GM19035 (cell line): ENCODE measurements around the gene SURF2.

ENCODE experiments used
- ATAC-seq: cut with Tn5 transposase; IDR thresholded peaks from one replicate; pipeline ENCODE4 v1.9.1; 2021; ENCODE audit not compliant: unreplicated experiment

Gene SURF2

DNA sequence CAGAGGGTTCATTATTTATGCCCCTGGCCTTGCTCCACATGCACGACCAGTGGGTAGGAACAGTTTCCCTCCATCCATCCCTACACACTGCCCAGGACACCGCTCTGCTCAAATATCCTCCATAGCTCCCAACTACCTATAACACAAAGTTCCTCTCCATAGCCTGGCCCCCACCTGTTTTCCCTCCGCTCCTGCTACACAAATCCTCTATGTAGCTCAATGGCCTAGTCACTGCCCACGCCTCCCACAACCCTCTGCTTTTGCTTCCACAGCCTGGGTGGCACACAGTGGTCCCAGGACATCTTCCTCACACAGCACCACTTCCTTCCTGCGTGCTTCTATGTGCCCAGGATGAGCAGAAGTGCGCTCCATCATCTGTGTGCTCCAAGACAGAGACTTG is 41.0 kb downstream of the SURF2 start:
- no peak for ATAC-seq

DNA sequence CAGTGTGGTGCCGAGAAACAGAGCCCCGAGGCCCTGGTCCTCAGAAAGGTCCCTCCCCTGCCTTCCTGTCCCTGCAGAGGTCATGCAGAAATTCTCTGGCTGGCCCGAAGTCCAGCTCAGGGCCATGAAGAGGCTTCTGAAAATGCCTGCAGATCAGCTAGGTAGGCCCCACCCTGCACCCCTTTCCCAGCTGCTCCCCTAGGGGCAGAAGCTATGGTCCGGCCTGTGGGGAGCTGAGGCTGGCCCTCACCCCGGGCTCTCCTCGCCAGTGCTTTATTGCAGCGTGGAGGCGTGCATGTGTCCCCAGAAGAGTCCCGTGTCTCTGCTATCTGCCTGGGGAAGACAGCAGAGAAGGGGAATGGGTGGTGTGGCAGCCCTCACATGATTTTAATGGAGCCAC is 41.5 kb downstream of the SURF2 start:
- ATAC-seq = no peak

DNA sequence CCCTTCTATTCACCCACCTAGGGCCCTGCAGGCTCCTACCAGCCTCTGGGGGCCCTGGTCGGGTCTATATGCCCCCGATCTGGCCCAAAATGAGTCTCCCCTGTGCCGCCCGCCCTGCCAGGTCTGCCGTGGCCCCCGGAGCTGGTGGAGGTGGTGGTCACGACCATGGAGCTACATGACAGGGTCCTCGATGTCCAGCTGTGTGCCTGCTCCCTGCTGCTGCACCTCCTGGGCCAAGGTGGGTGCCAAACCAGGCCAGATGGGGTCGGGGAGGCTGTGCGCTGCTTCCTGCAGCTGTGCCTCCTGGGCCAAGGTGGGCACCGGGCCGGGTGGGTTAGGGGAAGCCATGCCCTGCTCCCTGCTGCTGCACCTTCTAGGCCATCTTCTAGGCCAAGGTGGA is 43.9 kb downstream of the SURF2 start:
- ATAC-seq = no peak

DNA sequence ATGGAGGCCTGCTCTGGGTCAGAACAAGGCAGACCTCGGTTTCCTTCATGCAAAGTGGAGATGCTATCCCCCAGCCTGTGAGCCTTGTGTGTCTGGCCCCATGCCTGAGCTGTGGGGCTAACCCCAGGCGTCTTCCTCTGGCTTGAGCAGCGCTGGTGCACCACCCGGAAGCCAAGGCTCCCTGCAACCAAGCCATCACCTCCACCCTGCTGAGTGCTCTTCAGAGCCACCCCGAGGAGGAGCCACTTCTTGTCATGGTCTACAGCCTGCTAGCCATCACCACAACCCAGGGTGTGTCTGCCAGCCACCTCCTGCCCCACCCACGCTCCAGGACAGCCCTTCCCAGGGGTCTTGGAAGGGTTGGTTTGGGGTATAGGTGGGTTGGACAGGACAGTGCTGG is 45.2 kb downstream of the SURF2 start:
- no peak for ATAC-seq

DNA sequence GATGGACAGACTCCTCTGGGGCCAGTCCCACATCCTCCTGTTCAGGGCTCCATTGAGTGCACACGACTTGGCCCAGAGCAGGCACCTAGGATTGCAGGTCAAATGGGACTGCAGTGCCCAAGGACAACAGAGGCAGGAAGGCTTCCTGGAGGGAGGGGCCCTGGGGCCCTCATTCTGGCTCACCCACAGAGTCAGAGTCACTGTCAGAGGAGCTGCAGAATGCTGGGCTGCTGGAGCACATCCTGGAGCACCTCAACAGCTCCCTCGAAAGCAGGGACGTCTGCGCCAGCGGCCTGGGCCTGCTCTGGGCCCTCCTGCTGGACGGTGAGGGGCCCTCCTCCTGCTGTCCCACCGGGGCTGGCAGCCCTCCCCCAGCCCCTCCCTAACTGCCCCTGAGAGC is 46.3 kb downstream of the SURF2 start:
- no peak for ATAC-seq

DNA sequence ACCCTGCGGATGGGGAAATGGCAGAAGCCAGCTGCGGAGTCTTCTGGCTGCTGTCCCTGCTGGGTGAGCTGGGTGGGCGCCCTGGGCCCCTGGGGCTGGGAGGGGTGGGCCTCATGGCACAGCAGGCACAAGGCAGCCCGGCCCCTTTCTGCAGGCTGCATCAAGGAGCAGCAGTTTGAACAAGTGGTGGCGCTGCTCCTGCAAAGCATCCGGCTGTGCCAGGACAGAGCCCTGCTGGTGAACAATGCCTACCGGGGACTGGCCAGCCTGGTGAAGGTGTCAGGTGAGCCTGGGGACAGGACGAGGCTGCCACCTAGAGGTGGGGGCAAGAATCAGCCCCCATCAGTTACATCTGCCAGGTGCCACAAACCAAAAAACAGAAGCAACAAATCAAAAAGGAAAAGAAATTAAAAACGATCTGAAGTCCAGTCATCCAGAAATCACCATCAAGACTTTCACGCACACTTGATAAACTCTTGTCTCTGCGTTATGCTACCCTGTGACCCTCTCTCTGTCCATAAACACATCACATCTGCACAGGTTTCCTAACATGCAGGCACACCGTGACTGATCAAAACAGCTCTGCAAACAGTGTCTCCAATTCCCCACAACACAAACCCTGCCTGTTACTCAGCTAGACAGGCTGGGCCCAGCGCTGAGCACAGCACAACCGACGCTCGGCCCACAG is 47.6 kb downstream of the SURF2 start:
- ATAC-seq = no peak

DNA sequence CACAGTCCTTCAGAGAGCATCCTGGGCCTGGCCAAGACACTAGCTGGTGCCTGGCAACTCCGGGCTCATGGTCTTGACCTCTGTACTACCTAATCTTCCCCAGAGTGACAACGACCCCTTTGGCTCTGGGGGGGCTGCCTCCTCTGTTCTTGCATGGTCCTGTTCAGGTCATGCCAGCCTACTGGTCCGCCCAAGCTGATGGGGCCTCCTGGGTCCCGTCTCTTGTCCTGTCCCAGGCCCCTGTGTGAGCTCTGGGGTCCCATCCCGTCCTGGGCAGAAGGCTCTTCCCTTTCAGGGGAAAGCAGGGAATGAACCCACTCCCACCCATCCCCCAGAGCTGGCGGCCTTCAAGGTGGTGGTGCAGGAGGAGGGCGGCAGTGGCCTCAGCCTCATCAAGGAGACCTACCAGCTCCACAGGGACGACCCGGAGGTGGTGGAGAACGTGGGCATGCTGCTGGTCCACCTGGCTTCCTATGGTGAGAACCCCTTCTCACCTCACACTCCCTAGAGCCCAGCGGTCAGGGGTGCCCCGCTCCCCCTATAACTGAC is 48.2 kb downstream of the SURF2 start:
- no peak for ATAC-seq

DNA sequence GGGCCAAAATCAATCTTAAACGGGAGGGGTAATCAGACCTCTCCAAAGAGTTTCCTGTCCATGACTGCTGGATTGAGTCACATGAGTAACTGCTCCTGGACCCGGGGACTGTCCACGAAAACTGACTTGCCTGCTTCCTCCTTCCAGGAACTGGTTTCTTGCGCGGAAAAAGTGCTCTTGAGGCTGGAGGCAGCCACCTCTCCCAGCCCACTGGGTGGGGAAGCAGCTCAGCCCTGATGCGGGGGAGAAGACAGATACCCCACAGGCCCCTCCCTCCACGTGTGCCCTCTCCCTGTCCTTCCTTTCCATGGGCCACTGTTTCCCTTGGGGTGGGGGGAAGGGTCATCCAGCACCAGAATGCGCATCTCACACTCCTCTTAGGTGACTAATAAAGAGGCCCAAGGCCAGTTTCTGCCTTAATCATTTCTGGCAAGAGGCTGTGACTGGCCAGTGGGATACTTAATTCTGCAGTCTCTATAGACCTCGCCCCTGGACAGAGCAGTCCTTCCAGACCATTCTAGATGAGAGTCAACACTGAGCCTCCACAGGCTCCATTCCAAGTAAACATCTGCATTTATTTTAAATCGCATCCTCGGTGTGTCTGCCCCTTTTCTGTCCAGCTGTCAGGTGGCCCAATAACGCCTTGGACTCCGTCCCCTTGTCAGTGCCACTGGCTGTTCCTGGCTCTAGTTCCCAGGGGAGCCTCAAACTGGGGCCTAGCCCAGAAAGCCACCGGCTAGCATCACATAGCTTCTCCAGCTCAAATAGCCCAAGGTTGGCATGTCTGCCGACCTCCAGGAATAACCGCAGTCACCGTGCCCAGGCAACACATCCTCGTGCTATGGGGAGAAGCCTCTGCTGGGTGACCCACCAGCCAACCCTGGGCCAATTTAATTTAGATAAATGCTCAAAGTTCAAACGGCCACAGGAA is 49.4 kb downstream of the SURF2 start:
- no peak for ATAC-seq

DNA sequence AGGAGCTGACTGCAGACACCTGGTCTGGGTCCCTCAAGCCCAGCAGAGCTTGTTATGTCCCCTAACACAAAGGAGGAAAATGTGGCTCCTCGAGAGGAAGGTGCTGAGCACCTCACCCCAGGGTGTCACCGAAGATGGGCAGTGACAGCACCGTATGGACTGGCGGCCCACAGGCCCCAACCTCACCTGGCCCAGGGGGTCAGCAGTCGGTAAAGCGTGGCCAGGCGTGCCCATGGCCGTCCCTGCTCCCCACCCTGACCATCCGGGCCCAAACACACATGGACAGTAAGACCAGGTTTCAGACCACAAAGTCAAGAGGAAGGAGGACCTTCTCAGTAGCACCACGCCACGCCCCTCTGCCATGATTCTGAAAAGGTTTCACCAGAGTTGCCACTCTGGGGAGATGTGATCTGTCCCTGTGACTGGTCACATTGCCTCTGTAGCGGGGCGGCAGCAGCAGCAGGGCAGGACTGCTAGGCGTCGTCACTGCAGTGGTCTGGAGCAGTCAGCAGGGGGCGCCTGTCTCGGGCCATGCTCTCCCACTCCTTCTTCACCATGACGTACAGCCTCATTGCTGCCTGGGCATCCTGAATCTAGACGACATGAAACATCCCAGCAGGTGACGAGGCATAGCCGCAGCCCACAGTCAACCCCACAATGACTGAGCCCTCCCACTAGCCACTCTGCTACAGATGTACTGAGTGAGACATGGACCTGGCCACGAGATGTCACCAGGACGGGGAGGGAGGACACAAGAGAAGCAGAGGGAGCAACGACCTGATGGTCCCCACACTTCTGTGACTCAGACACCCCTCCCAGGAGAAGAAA is 50.3 kb downstream of the SURF2 start:
- no peak for ATAC-seq

DNA sequence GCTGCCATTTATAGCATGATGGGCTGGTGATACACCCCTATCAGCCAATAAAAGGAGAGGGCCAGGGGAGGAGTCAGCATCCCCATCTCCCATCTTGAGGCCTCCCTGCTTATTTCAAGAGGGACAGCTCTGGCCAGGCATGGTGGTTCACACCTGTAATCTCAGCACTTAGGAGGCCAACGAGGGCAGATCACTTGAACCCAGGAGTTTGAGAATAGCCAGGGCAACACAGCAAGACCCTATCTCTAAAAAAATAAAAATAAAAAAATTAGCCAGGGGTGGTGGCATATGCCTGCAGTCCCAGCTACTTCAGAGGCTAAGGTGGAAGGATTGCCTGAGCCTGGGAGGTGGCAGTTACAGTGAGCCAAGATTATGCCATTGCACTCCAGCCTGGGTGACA is 51.7 kb downstream of the SURF2 start:
- no peak for ATAC-seq
